GM21619 (cell line): Measurements from ENCODE around the gene HSPA6.
"Not testable (repeated sequence)": the region's sequence is repeated elsewhere in the genome, so short reads cannot be mapped to it uniquely, and the experiment has no call there.

Experiments used
- ATAC-seq: cut with Tn5 transposase; IDR thresholded peaks from one replicate; pipeline ENCODE4 v1.9.1; 2021; ENCODE audit not compliant: unreplicated experiment

The HSPA6 gene

GRCh38 chr1:161531986-161532643, 7.8 kb downstream of the HSPA6 start:
- no peak for ATAC-seq

- not testable (repeated sequence) for ATAC-seq
Measured at GRCh38 chr1:161532644-161533567, 8.6 kb downstream of the HSPA6 start.

- ATAC-seq, result not testable (repeated sequence)
Measured at GRCh38 chr1:161537068-161537669, 12.8 kb downstream of the HSPA6 start.

GRCh38 chr1:161538925-161539479, 14.7 kb downstream of the HSPA6 start:
- not testable (repeated sequence) for ATAC-seq

GRCh38 chr1:161539731-161540569, 15.6 kb downstream of the HSPA6 start:
- peak; percentile 54 for ATAC-seq

GRCh38 chr1:161540570-161540960, 16.2 kb downstream of the HSPA6 start:
- not testable (repeated sequence) for ATAC-seq

- ATAC-seq, result peak; percentile 56
Measured at GRCh38 chr1:161542091-161542559, 17.8 kb downstream of the HSPA6 start.

- ATAC-seq, result not testable (repeated sequence)
Measured at GRCh38 chr1:161543125-161543524, 18.8 kb downstream of the HSPA6 start.

- ATAC-seq, result not testable (repeated sequence)
Measured at GRCh38 chr1:161545005-161545731, 20.8 kb downstream of the HSPA6 start.

- not testable (repeated sequence) for ATAC-seq
Measured at GRCh38 chr1:161547995-161548741, 23.8 kb downstream of the HSPA6 start.

GRCh38 chr1:161548749-161549406, 24.5 kb downstream of the HSPA6 start:
- ATAC-seq, result not testable (repeated sequence)

GRCh38 chr1:161549652-161550051, 25.3 kb downstream of the HSPA6 start, which contains the start of gene FCGR3A:
TSS of gene FCGR3A (minus strand) at chr1:161549818. CDS start at chr1:161549736, 82 bp downstream.
- no peak for ATAC-seq

GRCh38 chr1:161550942-161551341, 26.6 kb downstream of the HSPA6 start:
- not testable (repeated sequence) for ATAC-seq

- not testable (repeated sequence) for ATAC-seq
Measured at GRCh38 chr1:161553631-161554030, 29.3 kb downstream of the HSPA6 start.

GRCh38 chr1:161554340-161554739, 30.0 kb downstream of the HSPA6 start:
- not testable (repeated sequence) for ATAC-seq

- not testable (repeated sequence) for ATAC-seq
Measured at GRCh38 chr1:161554815-161555417, 30.6 kb downstream of the HSPA6 start.

GRCh38 chr1:161556143-161556542, 31.8 kb downstream of the HSPA6 start:
- not testable (repeated sequence) for ATAC-seq

- not testable (repeated sequence) for ATAC-seq
Measured at GRCh38 chr1:161556990-161557389, 32.6 kb downstream of the HSPA6 start.
